Measurements from ENCODE around the gene ZFP37.
A peak's percentile ranks its signal among the peaks of the same experiment; 100 is the strongest.
"Not testable (repeated sequence)": the region's sequence is repeated elsewhere in the genome, so short reads cannot be mapped to it uniquely, and the experiment has no call there.

ZFP37 gene

DNA sequence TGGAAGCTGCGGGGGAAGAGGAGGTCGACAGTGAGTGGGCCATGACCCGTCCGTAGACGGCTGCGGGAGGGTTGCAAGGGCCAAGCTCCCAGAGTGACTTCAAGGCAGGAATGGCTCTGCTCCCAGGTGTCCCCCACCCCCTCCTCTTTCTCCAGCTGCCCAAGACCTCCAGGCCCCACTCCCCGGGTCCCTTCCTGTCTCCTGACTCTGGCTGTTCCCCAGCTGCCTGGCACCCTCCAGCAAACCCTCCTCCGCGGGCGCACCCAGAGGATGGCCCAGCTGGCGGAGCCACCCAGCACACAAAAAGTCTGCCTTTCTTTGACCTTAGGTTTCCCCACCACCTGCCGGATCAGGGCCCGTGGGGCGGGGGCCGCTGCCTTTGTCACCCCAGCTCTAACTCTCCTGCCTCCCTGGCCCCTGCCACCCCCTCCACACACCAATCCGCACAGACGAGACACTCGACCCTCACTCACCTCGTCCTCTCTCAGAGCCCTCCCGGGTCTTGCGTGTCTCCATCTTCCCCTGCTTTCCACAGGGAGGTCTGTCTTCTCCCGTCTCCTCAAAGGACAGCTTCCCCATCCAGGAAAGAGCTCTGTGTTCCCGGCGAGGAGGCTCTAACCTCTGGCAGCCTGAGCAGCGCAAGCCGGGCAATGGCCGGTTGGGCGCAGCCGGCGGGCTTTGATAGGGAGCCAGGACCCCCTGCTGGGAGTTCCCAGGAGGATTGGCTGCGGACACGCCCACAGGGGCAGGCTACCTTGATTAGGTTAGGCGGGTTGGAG is 4.7 kb upstream of the ZFP37 start:
- not testable (repeated sequence) for H3K23ac ChIP-seq (ENCODE audit: low read depth, low read length, poor library complexity); H2BK5ac ChIP-seq (ENCODE audit: low read length); H3K4me1 ChIP-seq (ENCODE audit: control insufficient read depth in 2 of 2, insufficient read depth in 1 of 2, low read depth in 1 of 2, low read length in 2 of 2); H3K4ac ChIP-seq (ENCODE audit: low read length); H3K14ac ChIP-seq (ENCODE audit: low read length); H3K4me2 ChIP-seq (ENCODE audit: insufficient read depth, low read length, poor library complexity, severe bottlenecking); H3K36me3 ChIP-seq (replicated peaks in 1 of 2; ENCODE audit: control insufficient read depth in 2 of 2, insufficient read depth in 2 of 2, low read length in 2 of 2); DNase-seq (ENCODE audit: low spot score); H2AFZ ChIP-seq (ENCODE audit: low read length); H3K9ac ChIP-seq (ENCODE audit: low read depth, low read length, poor library complexity); H2BK120ac ChIP-seq (ENCODE audit: low read depth, low read length); H3K79me1 ChIP-seq (ENCODE audit: low read depth, low read length); H4K8ac ChIP-seq (ENCODE audit: low read depth, low read length); H3K27ac ChIP-seq (replicated peaks; ENCODE audit: low read length); H3K4me3 ChIP-seq (ENCODE audit: low read length in 2 of 2); H2BK15ac ChIP-seq (ENCODE audit: low read length); H2AK5ac ChIP-seq (ENCODE audit: low read depth, low read length); H2BK12ac ChIP-seq (ENCODE audit: low read length); H4K91ac ChIP-seq (ENCODE audit: low read depth, low read length, poor library complexity); H3K18ac ChIP-seq (ENCODE audit: low read length)
- WGBS, 2 donors (ENCODE audit: extremely low coverage in 2 of 2, insufficient read length in 2 of 2, insufficient replicate concordance in 1 of 2) = no CpG with 5 or more reads among the region's 33 CpGs
- Histone ChIP-seq H3K27me3 (ENCODE audit: control insufficient read depth in 3 of 3, insufficient read depth in 3 of 3, low read depth in 1 of 3, low read length in 3 of 3) (peaks cover 13 to 33% (median 25%) of the 10 kb centered on the region in 3 experiments), H3K9me3 (replicated peaks in 1 of 2; ENCODE audit: control insufficient read depth in 2 of 2, insufficient read depth in 1 of 2, low read depth in 1 of 2, low read length in 2 of 2) (peaks cover 17 to 36% of the 10 kb centered on the region in 2 donors)

DNA sequence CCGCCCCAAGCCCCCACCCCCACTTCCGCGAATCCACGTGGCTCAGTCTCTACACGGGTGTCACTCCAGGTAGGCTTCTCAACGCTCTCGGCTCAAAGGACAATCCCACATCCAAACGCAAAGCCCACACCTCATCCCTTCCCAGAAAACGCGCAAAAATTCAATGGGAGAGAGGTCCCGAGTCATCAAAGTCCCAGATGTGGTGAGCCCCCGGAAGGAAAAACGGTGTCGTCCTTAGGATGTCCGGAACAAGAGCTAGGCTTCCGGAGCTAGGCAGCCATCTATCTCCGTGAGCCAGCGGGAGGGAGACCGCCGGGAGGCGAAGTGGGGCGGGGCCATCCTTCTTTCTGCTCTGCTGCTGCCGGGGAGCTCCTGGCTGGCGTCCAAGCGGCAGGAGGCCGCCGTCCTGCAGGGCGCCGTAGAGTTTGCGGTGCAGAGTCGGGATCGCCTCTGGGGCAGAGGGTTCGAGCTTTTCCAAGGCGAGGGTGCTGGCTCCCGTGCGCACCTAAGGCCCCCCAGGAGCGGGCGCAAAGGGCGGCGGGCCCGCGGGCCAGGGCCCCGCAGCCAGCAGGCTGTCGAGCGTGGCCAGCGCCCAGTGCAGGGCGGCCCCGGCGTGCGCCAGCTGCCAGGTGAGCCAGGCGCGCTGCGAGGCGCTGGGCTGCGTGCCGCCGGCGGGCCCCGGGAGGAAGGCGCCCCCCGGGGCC is 3.2 kb upstream of the ZFP37 start:
- not testable (repeated sequence) for H3K36me3 ChIP-seq (replicated peaks in 1 of 2; ENCODE audit: control insufficient read depth in 2 of 2, insufficient read depth in 2 of 2, low read length in 2 of 2); H3K18ac ChIP-seq (ENCODE audit: low read length); H2BK120ac ChIP-seq (ENCODE audit: low read depth, low read length); DNase-seq (ENCODE audit: low spot score); H2AFZ ChIP-seq (ENCODE audit: low read length); H3K4me1 ChIP-seq (ENCODE audit: control insufficient read depth in 2 of 2, insufficient read depth in 1 of 2, low read depth in 1 of 2, low read length in 2 of 2); H3K23ac ChIP-seq (ENCODE audit: low read depth, low read length, poor library complexity); H3K14ac ChIP-seq (ENCODE audit: low read length); H3K27ac ChIP-seq (replicated peaks; ENCODE audit: low read length); H2BK5ac ChIP-seq (ENCODE audit: low read length); H2BK12ac ChIP-seq (ENCODE audit: low read length); H4K91ac ChIP-seq (ENCODE audit: low read depth, low read length, poor library complexity); H3K4me2 ChIP-seq (ENCODE audit: insufficient read depth, low read length, poor library complexity, severe bottlenecking); H3K4me3 ChIP-seq (ENCODE audit: low read length in 2 of 2); H2BK15ac ChIP-seq (ENCODE audit: low read length); H4K8ac ChIP-seq (ENCODE audit: low read depth, low read length); H3K79me1 ChIP-seq (ENCODE audit: low read depth, low read length); H2AK5ac ChIP-seq (ENCODE audit: low read depth, low read length); H3K9ac ChIP-seq (ENCODE audit: low read depth, low read length, poor library complexity); H3K4ac ChIP-seq (ENCODE audit: low read length)
- no CpG with 5 or more reads among the region's 61 CpGs for WGBS, 2 donors (ENCODE audit: extremely low coverage in 2 of 2, insufficient read length in 2 of 2, insufficient replicate concordance in 1 of 2)
- H3K9me3 ChIP-seq (replicated peaks in 1 of 2; ENCODE audit: control insufficient read depth in 2 of 2, insufficient read depth in 1 of 2, low read depth in 1 of 2, low read length in 2 of 2) = peaks cover 20 to 45% of the 10 kb centered on the region in 2 donors
- H3K27me3 ChIP-seq (ENCODE audit: control insufficient read depth in 3 of 3, insufficient read depth in 3 of 3, low read depth in 1 of 3, low read length in 3 of 3) = peaks cover 13 to 33% (median 25%) of the 10 kb centered on the region in 3 experiments

DNA sequence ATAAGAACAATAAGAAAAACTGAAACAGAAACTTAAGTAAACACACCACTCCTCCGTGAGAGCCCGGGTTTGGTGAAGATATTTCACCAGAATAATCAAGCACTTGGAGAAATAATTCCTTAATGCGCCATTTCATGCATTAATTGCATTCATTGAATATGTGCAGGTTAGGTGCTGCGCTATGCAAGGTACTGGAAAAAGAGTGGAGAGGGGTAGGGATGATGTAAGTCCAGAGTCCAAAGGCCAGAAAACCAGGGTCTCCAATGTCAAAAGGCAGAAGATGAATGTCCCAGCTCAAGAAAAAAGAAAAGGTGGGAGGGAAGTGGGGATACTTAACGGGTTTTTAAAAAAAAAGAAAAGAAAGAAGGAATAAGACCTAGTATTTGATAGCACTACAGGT is 669 bp upstream of the ZFP37 start:
- Histone ChIP-seq H3K9me3 (replicated peaks in 1 of 2; ENCODE audit: control insufficient read depth in 2 of 2, insufficient read depth in 1 of 2, low read depth in 1 of 2, low read length in 2 of 2) (peaks cover 32 to 64% of the 10 kb centered on the region in 2 donors), H3K79me1 (ENCODE audit: low read depth, low read length) (peaks cover 5% of the 10 kb centered on the region), H2AK5ac (ENCODE audit: low read depth, low read length) (no peak overlapping the region), H3K9ac (ENCODE audit: low read depth, low read length, poor library complexity) (no peak overlapping the region), H2BK120ac (ENCODE audit: low read depth, low read length) (no peak overlapping the region), H3K27me3 (ENCODE audit: control insufficient read depth in 3 of 3, insufficient read depth in 3 of 3, low read depth in 1 of 3, low read length in 3 of 3) (peaks cover 10 to 26% (median 15%) of the 10 kb centered on the region in 3 experiments), H3K4me1 (ENCODE audit: control insufficient read depth in 2 of 2, insufficient read depth in 1 of 2, low read depth in 1 of 2, low read length in 2 of 2) (peaks cover 0 to 4% of the 10 kb centered on the region in 2 donors), H4K91ac (ENCODE audit: low read depth, low read length, poor library complexity) (no peak overlapping the region), H3K4me3 (ENCODE audit: low read length in 2 of 2) (peak overlapping the region in 1 of 2 donors; percentile 92), H2BK12ac (ENCODE audit: low read length) (no peak overlapping the region), H3K4ac (ENCODE audit: low read length) (no peak overlapping the region), H3K36me3 (replicated peaks in 1 of 2; ENCODE audit: control insufficient read depth in 2 of 2, insufficient read depth in 2 of 2, low read length in 2 of 2) (no peaks in the 10 kb centered on the region), H3K14ac (ENCODE audit: low read length) (no peak overlapping the region), H3K27ac (replicated peaks; ENCODE audit: low read length) (no peak overlapping the region), H4K8ac (ENCODE audit: low read depth, low read length) (no peak overlapping the region), H2BK15ac (ENCODE audit: low read length) (no peak overlapping the region), H3K18ac (ENCODE audit: low read length) (no peak overlapping the region), H2BK5ac (ENCODE audit: low read length) (no peak overlapping the region), H3K23ac (ENCODE audit: low read depth, low read length, poor library complexity) (no peak overlapping the region), H2AFZ (ENCODE audit: low read length) (peak overlapping the region; percentile 97), H3K4me2 (ENCODE audit: insufficient read depth, low read length, poor library complexity, severe bottlenecking) (no peak overlapping the region)
- no peak for DNase-seq (ENCODE audit: low spot score)
- no CpG with 5 or more reads among the region's 5 CpGs for WGBS, 2 donors (ENCODE audit: extremely low coverage in 2 of 2, insufficient read length in 2 of 2, insufficient replicate concordance in 1 of 2)

Data from neuronal stem cell (in vitro differentiated cells).